Adrenal gland (tissue), 5 donors: ENCODE data around the gene TEX29.

Source experiments
- CTCF ChIP-seq, 6 experiments: fragments of 450-650 bp in 4 of 6; fragments of 200-600 bp in 2 of 6; sonication (generic) in 1 of 6; IDR thresholded peaks; 1 replicate in 5 of 6; 2 replicates in 1 of 6; pipeline versions ENCODE4 v1.5.1 to v1.8.0; 2016 to 2021; ENCODE audit warnings: antibody characterized with exemption in 6 of 6, mild to moderate bottlenecking in 2 of 6, moderate library complexity in 1 of 6
- POLR2A ChIP-seq, 2 donors: fragments of 450-650 bp; IDR thresholded peaks; one replicate each; pipeline ENCODE4 v1.6.1; 2017; ENCODE audit warnings: antibody characterized with exemption in 2 of 2, mild to moderate bottlenecking in 2 of 2, moderate library complexity in 1 of 2
- donor health status: DM: no; HTN: no; CAD: no.

GRCh38 chr13:111371720-111372119 is 51.3 kb downstream of the TEX29 start:
- no peak for TF ChIP-seq CTCF (IDR thresholded peaks at IDR 0.05)
- TF ChIP-seq POLR2A (IDR thresholded peaks at IDR 0.05): no peak
